AG09319 (cell line): ENCODE measurements around the gene PTF1A.

Experiments used
- DNase-seq: peaks from one replicate; pipeline ENCODE4 v3.0.0-alpha.2; 2010; ENCODE audit warnings: low read depth; ENCODE audit errors: extremely low read depth
- TF ChIP-seq, protein P1 (sequence below): IDR thresholded peaks from 2 replicates; pipeline ENCODE4 v1.5.1; 2011; ENCODE audit warnings: low read depth, mild to moderate bottlenecking, inconsistent platforms, low read length, moderate library complexity

PTF1A gene, protein sequence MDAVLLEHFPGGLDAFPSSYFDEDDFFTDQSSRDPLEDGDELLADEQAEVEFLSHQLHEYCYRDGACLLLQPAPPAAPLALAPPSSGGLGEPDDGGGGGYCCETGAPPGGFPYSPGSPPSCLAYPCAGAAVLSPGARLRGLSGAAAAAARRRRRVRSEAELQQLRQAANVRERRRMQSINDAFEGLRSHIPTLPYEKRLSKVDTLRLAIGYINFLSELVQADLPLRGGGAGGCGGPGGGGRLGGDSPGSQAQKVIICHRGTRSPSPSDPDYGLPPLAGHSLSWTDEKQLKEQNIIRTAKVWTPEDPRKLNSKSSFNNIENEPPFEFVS

GRCh38 chr10:23191764-23192711 lies at the start of gene PTF1A:
Gene PTF1A (plus strand): TSS chr10:23192312. CDS start chr10:23192531, 219 bp downstream.
- DNase-seq, result no peak
- TF ChIP-seq, protein P1, sequence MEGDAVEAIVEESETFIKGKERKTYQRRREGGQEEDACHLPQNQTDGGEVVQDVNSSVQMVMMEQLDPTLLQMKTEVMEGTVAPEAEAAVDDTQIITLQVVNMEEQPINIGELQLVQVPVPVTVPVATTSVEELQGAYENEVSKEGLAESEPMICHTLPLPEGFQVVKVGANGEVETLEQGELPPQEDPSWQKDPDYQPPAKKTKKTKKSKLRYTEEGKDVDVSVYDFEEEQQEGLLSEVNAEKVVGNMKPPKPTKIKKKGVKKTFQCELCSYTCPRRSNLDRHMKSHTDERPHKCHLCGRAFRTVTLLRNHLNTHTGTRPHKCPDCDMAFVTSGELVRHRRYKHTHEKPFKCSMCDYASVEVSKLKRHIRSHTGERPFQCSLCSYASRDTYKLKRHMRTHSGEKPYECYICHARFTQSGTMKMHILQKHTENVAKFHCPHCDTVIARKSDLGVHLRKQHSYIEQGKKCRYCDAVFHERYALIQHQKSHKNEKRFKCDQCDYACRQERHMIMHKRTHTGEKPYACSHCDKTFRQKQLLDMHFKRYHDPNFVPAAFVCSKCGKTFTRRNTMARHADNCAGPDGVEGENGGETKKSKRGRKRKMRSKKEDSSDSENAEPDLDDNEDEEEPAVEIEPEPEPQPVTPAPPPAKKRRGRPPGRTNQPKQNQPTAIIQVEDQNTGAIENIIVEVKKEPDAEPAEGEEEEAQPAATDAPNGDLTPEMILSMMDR, result no peak

GRCh38 chr10:23146258-23146657 lies 45.9 kb upstream of the PTF1A start:
- no peak for DNase-seq
- TF ChIP-seq, protein P1, result no peak

- TF ChIP-seq, protein P1, result no peak
- DNase-seq, result no peak
Observed at GRCh38 chr10:23147035-23147434, 45.1 kb upstream of the PTF1A start.

DNA sequence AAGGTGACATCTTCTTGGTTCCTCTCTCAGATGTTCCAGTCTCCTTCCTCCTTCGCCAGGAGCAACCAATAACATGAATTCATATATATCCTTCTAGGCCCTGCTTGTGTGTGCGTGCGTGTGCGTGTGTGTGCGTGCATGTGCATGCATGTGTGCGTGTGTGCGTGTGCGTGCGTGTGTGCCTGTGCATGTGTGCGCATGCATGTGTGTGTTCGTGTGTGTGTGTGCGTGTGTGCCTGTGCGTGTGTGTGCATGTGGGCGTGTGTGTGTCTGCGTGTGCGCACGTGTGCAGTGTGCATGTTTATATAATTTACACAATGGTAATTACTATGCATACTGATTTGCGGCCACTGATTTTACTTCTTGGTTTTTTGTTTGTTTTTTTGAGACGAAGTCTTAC lies 43.9 kb upstream of the PTF1A start:
- no peak for DNase-seq
- TF ChIP-seq, protein P1, result no peak

DNA sequence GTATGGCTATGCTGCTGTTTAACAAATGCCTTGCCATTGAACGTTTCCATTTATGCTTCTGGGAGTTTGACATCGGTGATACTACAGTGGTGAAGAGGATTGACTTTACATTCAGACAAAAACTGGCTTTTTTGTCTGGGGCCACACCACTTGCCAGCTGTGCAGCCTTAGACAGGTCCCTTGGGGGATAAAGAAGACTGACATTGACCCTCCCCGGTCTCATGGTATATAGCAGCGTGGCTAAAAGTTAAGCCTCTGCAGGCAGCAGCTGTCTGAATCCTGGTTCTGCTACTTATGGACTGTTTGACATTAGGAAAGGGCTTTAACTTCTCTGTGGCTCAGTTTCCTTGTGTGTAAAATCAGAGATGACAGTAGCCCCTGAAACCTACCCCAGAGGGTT lies 42.0 kb upstream of the PTF1A start:
- DNase-seq, result no peak
- TF ChIP-seq, protein P1, result no peak

GRCh38 chr10:23150610-23151009 lies 41.5 kb upstream of the PTF1A start:
- TF ChIP-seq, protein P1, result no peak
- DNase-seq, result no peak

DNA sequence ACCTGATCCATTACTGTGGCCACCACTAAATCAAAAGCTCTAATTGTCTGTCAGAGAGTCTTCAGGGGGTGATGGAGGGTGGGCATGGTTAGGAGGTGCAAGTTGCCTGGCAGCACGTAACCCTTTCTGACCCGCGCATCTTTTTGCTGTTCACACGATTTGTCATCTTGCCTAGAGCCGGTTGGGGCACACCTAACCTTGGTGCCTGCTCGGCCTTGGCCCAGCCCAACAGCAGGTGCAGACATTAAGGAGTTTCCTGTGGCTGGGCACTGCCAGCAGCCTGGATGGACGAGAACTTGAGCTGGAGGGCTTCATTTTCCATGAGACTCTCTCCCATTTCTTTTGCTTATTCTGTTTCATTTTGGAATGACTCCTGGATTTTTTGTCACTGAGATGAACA lies 41.0 kb upstream of the PTF1A start:
- TF ChIP-seq, protein P1, result no peak
- no peak for DNase-seq
